Measurements from ENCODE around the gene CIAO2A.
"Not testable (repeated sequence)": the region's sequence is repeated elsewhere in the genome, so short reads cannot be mapped to it uniquely, and the experiment has no call there.

CIAO2A gene

DNA sequence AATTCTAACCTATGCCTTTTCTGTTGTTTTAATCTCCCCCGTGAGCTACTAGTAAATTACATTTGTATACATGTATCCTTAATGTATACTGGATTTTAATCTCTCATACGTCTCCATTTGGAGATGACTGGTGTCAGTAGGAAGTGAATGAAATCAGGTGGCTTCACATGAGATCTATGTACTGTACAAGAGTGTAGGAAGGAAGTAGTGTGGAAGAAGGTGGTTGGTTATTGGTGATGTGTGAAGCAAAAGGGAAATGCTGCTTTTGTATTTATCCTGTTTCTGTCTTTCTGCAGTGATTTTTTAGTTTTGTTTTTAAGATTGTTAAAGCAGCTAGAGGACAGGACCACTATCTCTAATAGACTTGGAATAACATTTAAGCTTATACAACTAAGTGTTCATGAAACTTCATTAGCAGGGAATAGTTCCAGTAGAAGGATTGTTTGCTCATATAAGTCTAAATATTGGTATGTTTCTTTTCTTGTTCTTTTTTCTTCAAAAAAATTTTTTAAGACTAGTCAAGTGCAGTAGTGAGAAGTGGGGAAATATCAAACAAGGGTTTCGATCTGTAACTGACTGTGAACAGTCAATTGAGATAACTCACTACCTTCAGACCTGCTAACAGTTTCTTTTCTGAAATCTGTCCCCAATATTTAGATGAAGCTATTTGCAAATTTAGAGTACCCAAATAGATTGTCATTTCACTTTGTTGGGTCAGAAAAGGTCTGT is 17.5 kb upstream of the CIAO2A start:
- no peak overlapping the region for H3K27ac ChIP-seq
- TF ChIP-seq, protein P1, sequence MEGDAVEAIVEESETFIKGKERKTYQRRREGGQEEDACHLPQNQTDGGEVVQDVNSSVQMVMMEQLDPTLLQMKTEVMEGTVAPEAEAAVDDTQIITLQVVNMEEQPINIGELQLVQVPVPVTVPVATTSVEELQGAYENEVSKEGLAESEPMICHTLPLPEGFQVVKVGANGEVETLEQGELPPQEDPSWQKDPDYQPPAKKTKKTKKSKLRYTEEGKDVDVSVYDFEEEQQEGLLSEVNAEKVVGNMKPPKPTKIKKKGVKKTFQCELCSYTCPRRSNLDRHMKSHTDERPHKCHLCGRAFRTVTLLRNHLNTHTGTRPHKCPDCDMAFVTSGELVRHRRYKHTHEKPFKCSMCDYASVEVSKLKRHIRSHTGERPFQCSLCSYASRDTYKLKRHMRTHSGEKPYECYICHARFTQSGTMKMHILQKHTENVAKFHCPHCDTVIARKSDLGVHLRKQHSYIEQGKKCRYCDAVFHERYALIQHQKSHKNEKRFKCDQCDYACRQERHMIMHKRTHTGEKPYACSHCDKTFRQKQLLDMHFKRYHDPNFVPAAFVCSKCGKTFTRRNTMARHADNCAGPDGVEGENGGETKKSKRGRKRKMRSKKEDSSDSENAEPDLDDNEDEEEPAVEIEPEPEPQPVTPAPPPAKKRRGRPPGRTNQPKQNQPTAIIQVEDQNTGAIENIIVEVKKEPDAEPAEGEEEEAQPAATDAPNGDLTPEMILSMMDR (conservative IDR thresholded peaks at IDR 0.05): no peak

DNA sequence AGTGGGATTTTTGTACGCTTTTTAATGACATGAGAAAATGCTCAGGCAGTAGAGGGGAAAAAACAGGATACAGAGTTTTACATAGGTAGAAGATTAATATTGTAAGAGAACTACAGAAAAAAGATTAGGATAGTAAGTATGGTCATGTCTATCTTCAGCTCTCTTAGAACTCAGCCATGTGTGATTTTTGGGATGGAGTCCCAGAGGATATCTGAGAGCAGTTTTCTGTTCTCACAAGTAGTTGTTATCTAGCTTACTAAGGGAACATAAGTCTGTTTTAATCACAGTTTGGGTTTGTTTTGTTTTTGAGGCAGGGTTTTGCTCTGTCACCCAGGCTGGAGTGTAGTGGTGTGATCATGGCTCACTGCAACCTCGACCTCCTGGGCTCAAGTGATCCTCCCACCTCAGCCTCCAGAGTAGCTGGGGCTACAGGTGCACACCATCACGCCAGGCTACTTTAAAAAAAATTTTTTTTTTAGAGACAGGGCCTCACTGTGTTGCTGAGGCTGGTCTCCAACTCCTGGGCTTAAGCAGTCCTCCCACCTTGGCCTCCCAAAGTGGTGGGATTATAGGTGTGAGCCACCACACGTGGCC is 16.6 kb upstream of the CIAO2A start:
- H3K27ac ChIP-seq: not testable (repeated sequence)

DNA sequence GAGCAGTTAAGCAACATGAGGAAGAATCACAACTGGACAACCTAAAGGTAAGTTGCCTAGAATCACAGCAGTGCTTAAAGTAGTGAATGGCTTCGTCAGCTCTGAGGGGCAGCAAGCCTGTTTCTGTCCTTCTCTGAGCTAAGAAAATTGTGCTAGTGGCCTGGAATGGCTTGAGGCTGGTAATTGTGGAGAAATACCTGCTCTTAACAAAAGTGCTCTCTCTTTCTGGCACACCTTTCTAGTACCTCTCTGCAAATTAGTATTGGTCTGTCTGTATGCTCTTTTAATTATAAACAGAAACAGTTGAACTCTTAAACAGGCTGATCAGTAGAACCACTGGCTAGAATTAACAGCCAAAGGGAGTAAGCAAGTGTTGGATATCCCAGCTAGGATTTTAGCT is 13.7 kb upstream of the CIAO2A start:
- TF ChIP-seq, protein P1 (conservative IDR thresholded peaks at IDR 0.05): no peak
- no peak overlapping the region for H3K27ac ChIP-seq

DNA sequence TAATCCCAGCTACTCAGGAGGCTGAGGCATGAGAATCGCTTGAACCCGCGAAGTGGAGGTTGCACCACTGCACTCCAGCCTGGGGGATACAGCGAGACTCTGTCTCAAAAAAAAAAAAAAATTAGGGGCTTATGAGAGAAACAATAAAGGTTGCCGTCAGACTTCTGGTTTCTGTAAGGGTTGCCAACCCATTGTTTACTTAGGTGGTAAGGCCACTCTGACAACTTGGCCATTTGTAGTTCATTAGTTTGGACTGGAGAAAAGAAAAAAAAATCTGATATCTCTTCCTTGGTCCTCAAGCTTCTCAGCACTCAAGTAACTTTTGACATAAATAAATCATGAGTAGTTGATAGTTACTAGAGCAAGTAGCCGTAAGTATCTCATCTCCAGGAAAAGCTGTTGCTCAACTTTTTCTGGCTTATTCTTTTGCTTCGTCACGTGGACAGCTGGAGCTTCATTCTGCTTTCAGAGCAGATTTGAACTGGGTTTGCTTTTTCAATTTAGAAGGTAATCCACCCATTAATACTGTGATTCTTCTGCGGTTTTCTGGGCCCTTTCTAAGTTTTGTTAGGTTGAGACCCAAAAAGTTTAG is 11.6 kb upstream of the CIAO2A start:
- H3K27ac ChIP-seq: no peak overlapping the region
- TF ChIP-seq, protein P1 (conservative IDR thresholded peaks at IDR 0.05): no peak

DNA sequence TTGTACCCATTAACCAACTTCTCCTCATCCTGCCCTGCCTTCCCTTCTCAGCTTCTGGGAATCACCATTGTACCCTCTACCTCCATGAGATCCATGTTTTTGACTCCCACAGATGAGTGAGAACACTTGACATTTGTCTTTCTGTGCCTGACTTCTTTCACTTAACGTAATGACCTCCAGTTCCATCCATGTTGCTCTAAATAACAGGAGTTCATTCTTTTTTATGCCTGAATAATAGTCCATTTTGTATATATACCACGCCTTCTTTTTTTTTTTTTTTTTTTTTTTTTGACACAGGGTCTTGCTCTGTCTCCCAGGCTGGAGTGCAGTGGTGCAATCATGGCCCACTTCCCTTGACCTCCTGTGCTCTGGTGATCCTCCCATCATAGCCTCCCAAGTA is 8.9 kb upstream of the CIAO2A start:
- TF ChIP-seq, protein P1 (conservative IDR thresholded peaks at IDR 0.05): no peak
- no peak overlapping the region for H3K27ac ChIP-seq

DNA sequence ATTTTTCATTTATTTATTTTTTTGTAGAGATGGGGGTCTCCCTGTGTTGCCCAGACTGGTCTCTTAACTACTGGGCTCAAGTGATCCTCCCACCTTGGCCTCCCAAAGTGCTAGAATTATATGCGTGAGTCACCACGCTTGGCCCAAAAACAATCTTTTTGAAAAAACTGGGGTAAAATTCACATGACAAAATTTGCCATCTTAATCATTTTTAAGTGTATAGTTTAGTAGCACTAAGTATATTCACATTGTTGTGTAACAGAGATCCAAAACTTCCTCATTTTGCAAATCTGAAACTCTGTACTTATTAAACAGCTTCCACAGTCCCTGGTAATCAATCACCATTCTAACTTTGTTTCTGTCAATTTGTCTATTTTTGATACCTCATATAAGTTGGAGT is 7.3 kb upstream of the CIAO2A start:
- no peak overlapping the region for H3K27ac ChIP-seq
- TF ChIP-seq, protein P1 (conservative IDR thresholded peaks at IDR 0.05): no peak

DNA sequence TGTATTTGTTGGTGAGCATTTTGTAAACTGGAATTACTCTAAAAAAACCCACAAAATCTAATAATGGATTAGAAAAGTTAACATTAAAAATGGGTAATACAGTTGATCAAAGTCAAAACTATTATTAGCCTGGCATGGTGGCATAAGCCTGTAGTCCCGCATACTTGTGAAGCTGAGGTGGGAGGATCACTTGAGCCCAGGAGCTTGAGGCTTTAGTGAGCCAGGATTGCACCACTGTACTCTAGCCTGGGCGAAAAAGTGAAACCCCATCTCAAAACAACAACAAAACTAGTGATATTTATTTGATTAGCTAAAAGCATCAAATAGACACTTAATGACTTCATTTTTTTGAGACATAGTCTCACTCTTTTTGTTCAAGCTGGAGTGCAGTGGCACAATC is 5.7 kb upstream of the CIAO2A start:
- 0 out of 2 replicates have a peak overlapping the region, but pooled peaks have one; percentile 94 for H3K27ac ChIP-seq
- TF ChIP-seq, protein P1 (conservative IDR thresholded peaks at IDR 0.05): no peak

All from VCaP (cell line).